GM21526 (cell line): ENCODE data around the gene TRPV6.

Source experiments
- ATAC-seq: cut with Tn5 transposase; IDR thresholded peaks from one replicate; pipeline ENCODE4 v1.9.1; 2021; ENCODE audit warnings: moderate library complexity; ENCODE audit not compliant: unreplicated experiment, low FRiP score

The TRPV6 gene

DNA sequence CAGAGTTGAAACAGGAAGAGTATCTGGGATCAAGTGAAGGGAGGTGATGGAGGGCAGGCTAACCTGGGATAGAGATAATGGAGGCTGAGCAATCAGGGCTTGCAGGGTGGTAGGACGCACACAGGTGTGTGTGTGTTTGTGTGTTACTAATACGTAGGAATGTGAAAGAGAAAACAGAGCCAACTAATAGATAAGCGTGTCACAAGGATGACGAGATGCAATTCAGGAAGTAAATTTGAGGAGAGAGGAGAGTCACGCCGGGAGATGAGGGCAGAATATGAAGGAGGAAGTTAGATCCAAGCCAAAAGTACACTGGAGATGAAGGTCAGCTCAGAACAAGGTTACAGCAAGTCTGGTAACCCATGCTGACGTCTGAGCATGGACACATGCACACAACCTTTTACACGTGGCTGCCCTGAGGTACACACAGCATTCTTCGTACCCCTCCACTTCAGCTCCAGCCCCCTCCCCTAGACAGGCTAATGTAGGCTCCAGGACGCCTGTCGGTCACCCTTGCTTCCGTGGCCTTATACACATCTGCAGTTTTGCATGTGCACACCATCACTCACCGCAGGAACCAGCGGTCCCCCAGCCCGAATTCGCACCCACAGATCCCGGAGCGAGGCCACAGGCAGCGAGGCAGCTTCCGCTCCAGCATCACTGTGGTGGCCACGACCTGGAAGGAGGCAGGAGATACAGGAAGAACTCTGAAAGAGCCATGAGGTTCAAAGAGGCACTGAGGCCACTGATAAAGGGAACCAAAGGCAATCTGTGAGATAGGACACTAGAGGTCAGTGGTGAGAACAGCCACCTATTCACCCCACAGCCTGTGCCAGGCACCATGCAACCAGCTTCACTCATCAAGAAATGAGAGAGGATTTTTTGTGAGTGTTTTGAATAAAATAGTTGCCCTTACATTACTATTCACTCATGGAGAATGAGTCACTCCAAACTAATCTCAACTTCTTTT lies 23.7 kb upstream of the TRPV6 start:
- ATAC-seq, result no peak

DNA sequence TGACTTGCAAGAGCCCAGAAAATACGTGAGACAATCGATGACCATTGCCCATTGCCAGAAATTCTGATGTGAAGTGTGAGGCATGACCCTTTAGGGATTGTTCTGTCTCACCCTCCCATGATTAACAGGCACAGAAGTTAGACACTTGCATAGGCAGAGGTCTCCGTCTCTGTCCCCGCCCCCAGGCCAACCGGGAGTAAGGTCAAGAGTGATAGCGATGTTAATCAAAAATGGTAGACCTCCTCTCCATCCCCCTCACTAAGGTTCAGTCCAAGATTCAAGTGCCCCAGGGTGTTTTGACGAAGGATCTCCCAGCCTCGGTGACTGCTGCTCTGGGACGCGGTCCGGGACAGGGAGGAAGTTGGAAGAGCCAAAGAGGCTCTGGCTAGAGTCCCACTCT lies 22.7 kb upstream of the TRPV6 start:
- no peak for ATAC-seq

DNA sequence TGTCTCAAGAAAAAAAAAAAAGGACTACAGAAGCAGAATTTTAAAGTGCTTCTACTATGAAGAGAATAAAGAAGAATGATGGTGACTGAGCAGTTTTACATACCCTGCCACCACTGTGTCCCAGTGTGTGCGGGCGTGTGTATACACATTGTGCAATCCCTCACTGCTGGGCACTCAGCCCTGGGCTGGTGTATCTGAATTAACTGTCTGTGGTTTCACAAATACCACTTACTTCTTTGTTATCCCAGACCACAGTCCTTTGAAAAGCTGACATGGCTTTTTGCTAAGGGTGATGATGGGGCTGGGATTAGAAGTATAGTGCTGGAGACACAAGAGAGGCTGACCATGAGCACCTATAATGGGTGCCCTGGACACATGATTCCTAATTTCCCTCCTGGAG lies 21.1 kb upstream of the TRPV6 start:
- ATAC-seq, result no peak

DNA sequence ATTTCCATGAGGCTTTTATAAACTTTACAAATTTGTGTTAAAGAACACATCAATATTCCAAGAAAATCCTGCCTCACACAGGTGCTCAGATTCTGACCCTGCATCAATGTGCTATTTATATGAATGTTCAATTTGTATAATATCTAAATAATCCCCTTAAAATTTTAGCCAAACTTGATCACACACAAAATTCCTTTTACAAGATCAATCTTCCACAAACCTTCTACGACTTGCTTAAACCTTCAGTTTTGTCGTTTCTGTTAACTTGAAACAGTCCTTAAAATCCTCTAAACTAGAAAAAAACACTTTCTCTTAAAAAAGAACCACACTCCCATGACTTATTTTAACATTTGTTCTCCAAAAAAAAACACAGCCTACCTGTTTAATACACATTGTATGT lies 20.2 kb upstream of the TRPV6 start:
- no peak for ATAC-seq

DNA sequence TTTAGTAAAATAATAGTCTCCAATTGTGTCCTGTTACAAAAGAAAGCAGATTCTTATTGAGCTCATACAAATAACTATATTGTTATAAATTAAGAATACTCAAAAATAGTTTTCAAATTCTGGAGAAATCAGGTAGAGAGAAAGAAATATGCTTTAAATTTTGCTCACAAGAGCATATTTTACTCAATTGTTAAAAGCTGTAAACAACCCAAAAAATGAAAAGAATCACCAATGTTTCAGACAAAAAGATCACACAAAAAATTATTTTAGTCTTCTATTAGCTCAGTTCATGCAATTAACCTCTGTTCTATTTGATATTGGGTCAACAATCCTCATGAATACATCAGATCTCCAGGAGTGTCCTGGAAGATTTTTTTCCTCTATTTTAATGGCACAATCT lies 18.6 kb upstream of the TRPV6 start:
- ATAC-seq, result no peak

DNA sequence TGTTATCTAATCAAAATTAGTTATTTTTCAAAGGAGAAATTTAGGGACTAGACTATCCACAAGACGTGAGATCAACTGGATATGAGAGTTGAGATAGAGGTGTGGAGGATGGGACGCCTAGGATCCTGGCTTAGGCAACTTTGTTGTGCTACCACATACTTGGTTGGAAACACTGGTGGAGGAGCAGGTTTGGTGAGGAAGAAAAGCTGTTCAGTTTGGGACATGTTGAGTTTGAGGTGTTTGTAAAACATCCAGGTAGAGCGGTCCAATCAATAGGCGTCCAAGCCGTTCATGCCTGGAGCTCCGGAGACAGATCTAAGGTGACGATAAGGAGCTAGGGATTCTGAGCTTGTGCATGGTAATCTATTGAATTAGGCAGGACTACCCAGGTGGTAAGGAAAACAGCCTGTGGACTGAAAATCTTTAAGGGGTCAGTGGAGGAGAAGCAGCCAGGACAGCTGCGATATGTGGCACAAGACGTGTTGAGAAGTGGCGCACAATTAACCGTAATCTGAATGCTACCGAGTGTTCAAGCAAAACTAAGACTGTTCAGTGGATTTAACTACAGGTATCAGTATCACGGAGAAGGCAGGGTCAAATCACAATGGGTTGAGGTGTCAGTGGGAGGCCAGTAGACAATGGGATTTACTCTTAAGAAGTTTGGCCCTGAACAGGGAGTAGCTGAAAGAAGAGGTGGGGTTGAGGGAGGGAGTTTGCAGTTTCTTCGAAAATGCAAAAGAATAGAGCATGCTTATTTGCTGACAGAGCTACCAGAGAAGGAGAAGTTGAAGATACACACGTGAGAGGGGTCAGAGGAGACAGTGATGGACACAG lies 16.1 kb upstream of the TRPV6 start:
- no peak for ATAC-seq

DNA sequence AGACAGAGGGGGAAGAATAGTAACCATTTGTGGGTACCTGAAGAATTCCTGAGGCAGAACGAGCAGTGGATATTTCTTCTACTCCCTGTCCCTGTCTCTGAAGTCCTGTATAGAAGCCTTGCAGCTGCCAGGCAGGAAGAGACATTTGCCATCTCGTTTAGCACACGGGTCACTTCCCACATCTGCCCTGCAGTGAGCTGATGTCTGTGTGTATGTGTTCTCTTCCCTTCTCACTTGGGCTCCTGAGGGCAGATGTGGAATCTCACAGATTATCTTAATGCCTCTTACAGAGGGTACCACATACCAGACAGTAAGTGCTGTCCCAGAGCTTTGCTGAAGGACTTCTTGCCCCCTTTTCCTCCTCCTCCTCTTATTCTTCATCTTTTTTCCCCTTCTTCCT lies 14.1 kb upstream of the TRPV6 start:
- ATAC-seq, result no peak

DNA sequence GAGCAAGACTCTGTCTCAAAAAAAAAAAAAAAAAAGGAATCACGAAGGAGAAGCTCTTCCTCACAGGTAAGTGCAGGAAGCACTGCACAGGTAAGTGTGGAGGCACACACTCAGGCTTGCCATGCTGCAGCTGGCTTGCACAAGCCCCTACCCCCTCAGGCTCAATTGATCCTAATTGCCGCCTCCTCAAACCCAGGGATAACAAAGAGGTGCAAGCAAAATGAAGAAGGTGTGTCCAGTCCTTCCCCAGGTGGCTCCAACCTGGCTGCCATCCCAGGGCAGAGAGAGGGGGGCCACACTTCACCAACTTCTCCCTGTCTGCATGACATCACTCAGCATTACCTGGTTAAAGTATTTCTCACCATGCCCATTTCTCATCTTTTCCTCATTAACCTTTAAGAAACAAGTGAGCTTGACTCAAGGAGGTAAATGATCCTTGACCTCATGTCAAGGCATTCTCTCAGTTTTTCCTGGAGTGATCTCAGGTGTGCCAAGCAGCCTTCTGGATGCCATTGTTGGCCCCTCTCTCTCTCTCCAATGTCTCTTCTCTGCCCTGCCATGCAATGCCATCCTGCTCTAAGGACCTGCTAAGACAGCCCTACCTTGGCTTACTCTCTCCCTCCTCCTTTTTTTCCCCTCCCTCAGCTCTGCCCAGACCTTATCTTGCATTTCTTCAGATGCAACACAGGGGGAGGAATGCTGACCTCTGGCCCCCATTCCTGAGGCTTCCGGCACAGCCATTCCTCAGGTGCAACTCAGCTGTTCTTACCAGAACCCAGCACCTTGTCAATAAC lies 13.0 kb upstream of the TRPV6 start:
- ATAC-seq, result no peak

DNA sequence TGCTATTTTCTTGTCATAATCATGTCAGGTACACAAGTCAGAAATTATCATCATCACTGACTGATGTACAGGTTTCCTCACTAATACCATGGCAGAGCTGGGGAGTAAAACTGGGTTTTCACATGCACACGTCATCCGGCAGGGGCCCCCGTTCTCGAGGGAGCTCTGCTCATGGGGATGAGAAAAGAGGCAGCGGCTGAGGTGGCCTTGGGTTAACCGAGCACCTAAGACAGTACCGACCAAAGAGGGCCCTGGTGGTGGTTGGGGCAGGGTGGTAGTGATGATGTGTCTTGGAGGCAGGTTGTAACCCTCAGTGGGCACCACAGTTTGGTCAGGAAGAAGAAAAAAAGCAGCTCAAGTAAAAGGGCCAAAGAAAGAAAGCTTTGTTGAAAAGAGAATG lies 12.1 kb upstream of the TRPV6 start:
- ATAC-seq, result no peak

DNA sequence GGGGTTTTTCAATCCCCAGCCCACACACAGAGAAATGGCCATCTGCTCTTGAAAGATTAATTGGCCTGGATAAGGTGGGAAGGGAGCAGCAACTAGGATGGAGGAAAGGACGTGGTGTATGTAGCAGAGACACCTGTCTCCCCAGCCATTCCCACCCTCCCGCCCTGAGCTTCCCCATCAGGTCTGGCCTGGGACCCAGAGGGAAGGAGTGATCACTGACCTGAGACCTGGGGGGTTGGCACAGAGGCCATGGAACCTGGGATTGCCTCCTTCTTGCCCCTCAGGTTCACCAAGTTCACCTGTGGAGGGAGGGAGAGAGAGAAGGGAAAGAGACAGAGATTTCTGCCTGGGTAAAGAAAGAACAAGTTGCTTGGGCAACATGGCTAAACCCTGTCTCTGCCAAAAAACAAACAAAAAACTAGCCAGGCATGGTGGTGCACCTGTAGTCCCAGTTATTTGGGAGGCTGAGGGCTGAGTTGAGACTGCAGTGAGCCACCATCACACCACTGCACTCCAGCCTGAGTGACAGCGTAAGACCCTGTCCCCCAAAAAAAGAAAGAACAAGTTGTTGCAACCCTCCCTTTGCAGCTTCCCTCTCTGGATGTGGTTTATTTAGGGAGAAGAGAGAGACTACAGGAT lies 11.3 kb upstream of the TRPV6 start:
- no peak for ATAC-seq

DNA sequence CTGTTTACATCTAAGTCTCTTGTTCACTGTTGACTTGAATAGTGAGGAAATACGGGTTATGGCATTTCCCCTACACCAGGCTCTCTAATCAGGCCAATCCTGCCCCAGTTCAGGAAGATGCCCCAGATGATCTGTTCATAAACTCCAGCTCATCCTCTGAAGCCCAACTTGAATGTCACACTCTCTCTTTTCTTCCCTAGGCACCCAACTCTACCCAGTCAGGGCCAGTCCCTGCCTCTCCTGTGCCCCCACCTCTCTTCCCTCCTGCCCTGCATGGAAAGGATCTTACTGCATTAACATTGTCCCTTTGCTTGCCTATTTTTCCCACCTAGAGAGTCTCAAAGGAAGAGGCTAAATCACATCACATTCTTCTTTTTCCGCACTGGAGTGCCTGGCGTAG lies 10.6 kb upstream of the TRPV6 start:
- no peak for ATAC-seq

DNA sequence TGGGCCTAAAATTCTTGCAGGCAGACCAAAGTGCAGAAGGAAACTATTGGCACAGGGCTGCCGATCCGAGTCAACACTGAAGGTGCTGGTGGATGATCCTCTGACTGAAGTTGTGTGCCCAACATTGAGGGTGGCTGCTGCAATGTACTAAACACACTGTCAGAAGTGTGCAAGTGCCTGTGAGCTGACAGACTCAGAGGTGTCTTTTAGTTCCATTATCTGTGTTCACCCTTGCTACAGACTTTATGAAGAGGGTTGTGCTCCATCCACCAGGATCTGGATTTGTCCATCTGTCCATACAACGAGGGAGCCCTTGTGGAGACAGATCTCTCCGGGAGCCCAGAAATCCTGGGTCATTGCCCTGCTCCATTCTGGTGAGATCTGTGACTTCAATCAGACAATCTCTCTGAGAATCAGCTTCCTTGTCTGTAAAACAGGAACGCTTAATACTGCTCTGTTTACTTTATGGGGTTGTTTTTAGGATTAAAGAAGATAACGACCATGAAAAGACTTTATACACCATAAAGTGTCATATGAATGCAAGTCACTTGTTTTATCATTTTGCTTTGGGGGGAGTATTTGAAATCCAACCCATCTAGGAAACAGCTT lies 9.5 kb upstream of the TRPV6 start:
- ATAC-seq, result no peak

DNA sequence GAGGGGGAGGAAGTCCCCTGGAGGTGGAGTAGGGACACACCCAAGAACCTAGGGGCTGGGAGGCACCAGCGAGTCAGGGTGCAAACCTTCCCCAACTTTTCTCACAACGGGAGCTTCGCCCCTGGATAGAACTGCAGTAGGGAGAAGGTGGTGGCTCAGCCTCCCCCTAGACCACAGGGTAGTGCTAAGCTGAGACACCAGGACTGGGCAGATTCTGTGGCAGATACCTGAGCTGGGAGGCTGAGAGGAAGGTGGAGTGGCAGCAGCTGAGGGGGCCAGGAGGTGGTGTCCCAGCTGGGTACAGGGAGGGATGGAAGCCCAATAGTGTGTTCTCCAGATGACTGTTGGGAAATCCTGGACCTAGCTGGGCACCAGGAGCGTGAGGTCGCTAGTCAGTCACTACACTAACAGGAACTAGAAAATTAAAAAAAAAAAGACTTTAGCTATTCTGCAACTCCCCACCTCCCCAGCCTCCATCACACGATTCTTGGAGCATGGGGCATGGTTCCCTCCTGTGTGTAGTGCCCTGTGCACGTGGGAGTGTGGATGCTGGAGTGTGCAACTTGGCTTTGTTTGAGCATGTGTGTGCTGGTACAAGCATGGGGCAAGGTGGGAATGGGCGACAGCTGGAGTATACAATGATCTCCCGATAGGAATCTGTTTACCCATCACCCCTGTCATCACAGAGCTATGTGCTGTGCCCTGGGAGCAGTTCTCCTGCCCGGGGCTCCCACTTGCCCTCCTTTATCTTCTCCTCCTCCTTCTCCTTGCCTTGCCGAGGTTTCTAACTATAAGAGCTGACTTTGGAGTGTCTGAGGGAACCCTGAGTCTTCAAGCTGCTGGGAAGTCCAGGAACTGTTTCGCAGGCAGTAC lies 8.8 kb upstream of the TRPV6 start:
- no peak for ATAC-seq

DNA sequence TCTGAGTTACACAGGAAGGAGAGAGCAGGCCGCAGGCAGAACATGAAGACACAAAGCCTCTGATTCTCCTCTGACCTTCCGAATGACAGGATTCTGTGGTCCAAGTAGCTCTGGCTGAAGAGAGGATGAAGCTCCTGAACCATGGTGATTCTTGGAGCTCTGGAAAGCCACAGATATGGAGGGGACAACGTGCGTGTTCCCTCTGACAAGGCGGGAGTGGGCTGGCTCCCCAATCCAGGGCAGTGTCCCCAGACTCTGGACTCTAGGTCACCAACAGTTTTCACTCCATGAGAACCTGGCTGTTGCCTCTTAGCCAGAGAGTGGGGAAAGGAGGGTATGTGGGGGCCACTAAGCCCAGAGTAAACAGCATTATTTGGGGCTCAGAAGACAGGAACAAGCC lies 7.4 kb upstream of the TRPV6 start:
- no peak for ATAC-seq

DNA sequence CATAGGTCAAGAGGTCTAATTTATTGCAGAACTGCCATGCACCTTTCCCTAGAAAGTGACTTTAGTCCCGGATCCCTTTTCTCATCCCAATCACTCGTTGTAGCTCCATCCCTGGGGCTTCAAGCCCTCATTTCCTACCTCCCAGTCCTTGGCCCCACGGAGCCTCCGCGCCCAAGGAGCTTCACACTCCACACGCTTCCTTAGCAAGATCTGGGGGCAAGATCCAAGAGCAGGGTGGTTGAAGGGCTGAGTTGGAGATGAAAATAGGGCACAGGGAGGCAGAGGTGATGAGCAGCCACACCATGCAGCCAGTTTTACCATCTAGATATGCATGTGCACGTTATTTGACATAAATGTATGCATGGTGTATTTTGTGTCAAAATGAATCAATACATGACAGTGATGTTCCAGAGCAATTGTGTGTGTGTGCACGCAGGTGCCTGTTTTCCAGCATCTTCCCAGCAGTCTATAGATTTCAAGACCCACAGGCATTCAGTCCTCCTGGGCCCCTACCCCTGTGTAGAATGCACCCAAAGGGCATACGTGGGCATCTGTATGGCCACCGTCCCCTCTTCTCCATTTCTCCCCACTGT lies 6.0 kb upstream of the TRPV6 start:
- ATAC-seq, result no peak

DNA sequence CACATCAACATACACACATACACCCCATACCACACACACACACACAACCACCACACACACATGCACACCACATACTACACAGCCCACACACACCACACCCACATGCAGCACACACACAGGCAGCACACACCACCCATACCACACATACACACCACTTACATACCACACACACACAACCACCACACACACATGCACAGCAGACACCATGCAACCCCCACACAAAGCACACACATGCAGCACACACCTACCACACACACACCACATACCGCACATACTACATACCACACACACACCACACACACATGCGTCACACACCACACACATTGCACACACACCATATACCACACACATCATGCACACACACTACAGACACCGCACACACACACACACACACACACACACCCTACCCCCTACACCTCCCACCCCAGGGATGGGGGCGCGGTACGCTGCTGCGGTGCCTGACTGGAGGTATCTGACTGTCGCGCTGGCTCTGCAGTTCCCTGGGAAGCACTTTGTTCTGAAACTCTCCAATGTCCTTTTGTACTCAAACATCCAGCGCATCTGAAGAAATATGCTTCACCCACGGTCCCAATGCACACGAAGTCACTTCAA lies 5.4 kb upstream of the TRPV6 start:
- no peak for ATAC-seq

DNA sequence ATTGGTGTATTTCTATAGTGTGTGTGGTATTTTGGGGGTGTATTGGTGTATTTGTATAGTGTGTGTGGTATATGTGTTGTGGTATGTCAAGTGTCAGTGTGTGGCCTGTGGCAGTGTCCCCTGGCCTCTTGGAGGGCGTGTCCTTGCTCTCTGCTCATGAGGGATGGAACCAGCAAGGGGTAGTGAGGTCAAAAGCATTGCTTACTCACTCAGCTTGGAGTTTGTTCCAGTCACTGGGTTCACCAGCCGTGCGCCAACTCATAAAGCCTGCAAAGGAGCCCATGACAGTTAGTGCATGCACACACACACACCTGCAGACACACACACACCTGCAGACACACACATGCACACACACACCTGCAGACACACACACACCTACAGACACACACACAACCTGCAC lies 4.3 kb upstream of the TRPV6 start:
- ATAC-seq, result no peak

DNA sequence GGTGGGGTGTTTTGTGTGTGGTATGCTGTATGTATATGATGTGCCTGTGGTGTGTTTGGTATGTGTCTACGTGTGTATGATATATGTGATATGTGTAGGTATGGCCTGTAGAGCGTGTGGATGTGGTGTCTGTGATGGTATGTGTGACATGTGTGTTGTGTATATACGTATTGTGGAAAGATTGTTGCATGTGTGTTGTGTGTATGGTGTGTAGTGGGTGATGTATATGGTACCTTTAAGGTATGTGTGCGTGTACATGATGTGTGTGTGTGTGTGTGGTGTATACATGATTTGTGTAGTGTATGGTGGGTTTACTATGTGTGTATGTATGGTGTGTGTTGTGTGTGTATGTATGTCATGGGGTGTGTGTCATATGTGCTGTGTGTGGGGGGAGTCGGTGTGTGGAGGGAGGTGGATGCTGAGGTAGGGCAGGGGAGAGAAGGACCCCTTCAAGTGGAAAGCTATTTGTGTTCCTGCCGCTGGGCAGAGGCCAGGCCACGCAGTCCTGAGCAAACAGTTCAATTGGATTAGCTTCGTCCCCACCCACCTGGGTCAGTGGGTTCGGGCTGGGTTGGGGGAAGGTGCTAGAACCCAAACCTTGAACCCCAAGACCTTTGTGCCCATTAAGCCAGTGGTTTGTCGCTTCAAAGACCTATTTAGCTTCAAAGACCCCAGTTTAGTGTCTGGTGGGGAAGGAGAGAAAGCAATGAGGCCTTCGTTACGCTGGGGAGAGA lies 1.9 kb upstream of the TRPV6 start:
- no peak for ATAC-seq
